NT2/D1 (cell line): ENCODE data around the gene GARRE1.

ENCODE experiments used
- SUZ12 ChIP-seq: IDR thresholded peaks from 2 replicates; pipeline ENCODE4 v1.6.1; 2011; ENCODE audit not compliant: insufficient read length, insufficient read depth; ENCODE audit errors: extremely low read depth
- YY1 ChIP-seq: IDR thresholded peaks from 2 replicates; pipeline ENCODE4 v1.6.1; 2011; ENCODE audit not compliant: insufficient read length, insufficient read depth
- ZNF274 ChIP-seq: IDR thresholded peaks from 2 replicates; pipeline ENCODE4 v1.6.1; 2011; ENCODE audit warnings: mild to moderate bottlenecking, low read depth, low read length

GRCh38 chr19:34248941-34249340 is 5.4 kb upstream of the GARRE1 start:
- no peak for TF ChIP-seq YY1
- no peak for TF ChIP-seq ZNF274
- TF ChIP-seq SUZ12: no peak
